ENCODE measurements around the gene ZKSCAN4.

The ZKSCAN4 gene

DNA sequence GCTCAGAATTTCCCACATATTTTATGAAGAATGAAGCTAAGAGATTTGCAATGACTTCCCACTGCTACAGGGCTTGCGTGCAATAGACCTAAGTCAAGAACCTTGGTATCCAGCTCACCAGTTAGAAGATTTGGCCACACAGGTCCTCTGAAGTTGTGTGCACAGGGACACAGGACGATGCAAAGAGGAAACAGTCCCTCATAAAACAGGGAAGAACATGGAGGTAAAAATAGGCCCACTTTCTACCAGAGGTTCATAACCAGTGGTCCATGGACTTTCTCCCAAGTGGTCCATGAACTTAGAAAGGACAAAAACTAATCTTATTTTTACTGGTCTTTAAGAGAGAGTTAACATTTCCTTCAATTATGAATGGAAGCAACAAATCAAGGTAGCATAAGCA, 1.3 kb downstream of the ZKSCAN4 start:
- DNase-seq (ENCODE audit: low read depth, low spot score): no peak

DNA sequence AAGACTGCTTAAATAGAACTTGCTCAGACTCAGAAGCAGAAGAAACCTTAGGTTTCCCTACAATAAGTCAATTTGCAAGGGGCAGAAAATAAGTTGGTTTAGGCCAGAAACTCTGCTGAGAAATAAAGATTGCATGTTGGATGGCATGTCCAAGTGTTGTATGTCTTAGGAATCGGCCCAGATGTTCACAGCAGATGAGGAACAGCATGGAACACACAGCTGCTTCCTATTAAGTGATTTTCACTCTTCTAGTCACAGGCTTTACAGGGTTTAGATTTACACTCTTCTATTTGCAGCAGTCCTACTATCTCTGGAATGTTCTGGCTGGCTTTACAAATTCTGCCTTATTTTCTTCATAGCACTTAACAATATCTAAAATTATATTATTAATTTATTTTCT, 3.2 kb downstream of the ZKSCAN4 start:
- no peak for DNase-seq (ENCODE audit: low read depth, low spot score)

DNA sequence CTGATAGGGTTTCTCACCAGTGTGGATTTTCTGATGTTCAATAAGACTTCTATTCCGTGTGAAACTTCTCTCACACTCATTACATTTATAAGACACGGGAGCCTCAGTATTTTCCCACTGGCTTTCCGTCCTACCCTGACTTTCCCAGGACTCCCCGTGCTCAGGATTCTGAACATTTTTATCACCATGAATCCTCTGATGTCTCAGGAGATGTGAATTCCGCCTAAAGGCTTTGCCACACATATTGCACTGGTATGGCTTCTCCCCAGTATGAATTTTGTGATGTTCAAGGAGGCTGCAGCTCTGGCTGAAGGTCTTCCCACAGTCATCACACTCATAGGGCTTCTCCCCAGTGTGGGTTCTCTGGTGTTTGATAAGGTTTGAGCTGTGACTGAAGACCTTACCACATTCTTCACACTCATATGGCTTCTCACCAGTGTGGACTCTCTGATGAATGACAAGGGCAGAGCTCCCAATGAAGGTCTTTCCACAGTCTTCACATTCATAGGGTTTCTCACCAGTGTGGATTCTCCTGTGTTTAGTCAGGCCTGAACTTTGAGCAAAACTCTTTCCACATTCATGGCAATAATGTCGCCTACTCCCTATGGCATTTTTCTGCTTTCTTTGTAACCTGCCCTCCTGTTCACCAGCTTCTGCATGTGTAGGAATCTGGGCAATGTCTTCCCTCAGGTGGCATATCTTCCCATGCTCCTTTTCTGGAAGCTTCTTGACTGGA, 6.7 kb downstream of the ZKSCAN4 start:
- no peak for DNase-seq (ENCODE audit: low read depth, low spot score)

DNA sequence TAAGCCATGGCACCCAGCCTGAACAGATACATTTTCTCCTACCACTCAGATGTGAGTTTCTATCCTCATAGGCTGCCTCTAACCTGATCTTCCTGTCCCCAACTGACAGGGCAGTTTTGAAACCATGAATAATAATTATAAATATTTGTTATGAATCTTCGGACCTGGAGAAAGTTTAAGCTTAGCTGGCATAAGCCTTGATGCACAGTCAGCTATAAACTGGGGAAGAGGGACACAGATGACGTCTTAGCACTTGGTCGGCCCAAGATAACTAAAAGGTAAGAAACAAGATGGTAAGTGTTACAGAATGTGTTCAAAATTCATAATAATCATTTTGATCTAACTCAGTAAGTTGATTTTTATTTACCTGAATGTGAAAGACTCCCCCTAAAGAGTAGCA, 8.1 kb downstream of the ZKSCAN4 start:
- DNase-seq (ENCODE audit: low read depth, low spot score): no peak

DNA sequence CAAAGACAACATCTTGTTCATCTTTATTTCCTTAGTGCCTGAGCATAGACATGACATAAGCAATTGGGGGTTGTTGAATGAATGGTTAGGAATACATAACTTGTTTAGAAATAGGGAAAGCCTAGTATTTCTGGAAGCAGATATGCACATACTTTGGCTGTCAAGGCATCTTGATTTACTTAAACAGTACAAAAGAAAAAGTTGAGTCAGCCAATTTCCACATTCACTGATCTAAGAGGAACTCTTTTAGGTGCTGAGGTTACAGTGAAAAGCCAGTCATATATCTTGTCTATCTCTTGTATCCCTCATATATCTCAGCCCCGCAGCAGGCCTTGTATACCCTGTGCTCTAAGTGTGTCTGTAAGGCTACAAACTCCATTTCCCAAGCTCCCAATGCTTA, 11.6 kb downstream of the ZKSCAN4 start:
- DNase-seq (ENCODE audit: low read depth, low spot score): no peak

DNA sequence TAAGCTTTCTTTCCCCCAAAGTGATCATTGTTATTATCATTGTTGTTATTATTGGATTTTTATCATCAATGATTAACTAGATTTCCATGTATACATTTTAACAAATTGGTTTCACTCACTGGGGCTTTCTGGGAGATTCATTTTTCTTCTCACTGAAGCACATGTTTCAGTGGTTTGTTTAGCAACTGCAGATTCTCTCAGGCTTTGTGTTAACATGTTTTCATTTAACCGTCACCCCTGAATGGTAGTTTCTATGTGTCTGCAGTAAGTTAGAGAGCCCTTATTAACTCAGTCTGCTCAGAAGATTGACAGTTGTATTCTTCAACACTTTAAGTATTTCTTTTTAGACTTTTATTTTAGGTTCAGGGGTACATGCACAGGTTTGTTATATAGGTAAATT, 12.4 kb downstream of the ZKSCAN4 start:
- no peak for DNase-seq (ENCODE audit: low read depth, low spot score)

DNA sequence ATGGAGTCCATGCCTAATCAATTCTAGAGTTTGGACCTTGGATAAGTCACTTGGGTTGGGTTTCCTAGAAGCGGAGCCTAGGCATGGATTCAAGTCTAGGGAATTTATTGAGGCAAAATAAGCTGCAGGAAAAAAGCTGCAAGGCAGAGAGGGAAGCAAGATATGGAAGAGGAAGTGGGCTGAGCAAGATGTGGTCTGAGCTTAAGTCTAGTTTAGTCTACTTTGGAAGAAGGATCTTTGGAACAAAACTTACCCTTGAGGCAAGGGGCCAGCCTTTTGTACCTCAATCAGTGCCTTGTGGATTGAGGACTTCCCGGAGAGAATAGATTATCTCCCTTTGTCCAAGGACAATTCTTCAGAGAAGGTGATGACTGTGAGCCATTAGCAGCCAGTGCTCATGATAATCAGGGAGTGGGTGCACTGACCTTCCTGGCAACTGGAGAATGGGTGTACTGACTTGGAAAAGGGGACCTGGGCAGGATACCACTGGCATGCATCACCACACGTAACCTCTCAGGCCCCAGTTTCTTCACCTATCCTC, 16.1 kb downstream of the ZKSCAN4 start:
- no peak for DNase-seq (ENCODE audit: low read depth, low spot score)

DNA sequence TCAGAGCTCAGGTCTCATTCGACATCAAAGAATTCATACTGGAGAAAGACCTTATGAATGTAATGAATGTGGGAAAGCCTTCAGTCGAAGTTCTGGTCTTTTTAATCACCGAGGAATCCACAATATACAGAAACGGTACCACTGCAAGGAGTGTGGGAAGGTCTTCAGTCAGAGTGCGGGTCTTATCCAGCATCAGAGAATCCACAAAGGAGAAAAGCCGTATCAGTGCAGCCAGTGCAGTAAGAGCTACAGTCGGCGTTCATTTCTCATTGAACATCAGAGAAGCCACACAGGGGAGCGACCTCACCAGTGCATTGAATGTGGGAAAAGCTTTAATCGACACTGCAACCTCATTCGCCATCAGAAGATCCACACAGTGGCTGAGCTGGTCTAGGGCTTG, 19.3 kb downstream of the ZKSCAN4 start:
- DNase-seq (ENCODE audit: low read depth, low spot score): no peak

DNA sequence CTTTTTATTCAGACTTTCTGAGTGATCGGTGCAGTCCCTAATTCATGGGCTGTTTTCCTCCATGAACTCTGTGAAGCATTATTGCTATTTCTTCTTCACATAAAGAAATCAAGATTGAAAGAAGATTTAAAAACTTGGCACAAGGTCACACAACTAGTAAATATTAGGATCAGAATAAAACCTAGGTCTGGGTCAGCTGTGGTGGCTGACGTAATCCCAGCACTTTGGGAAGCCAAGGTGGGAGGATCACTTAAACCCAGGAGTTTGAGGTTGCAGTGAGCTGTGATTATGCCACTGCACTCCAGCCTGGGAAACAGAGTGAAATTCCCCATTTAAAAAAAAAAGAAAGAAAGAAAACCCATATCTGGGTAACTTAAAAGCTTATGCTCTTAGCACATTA, 25.6 kb downstream of the ZKSCAN4 start:
- no peak for DNase-seq (ENCODE audit: low read depth, low spot score)

DNA sequence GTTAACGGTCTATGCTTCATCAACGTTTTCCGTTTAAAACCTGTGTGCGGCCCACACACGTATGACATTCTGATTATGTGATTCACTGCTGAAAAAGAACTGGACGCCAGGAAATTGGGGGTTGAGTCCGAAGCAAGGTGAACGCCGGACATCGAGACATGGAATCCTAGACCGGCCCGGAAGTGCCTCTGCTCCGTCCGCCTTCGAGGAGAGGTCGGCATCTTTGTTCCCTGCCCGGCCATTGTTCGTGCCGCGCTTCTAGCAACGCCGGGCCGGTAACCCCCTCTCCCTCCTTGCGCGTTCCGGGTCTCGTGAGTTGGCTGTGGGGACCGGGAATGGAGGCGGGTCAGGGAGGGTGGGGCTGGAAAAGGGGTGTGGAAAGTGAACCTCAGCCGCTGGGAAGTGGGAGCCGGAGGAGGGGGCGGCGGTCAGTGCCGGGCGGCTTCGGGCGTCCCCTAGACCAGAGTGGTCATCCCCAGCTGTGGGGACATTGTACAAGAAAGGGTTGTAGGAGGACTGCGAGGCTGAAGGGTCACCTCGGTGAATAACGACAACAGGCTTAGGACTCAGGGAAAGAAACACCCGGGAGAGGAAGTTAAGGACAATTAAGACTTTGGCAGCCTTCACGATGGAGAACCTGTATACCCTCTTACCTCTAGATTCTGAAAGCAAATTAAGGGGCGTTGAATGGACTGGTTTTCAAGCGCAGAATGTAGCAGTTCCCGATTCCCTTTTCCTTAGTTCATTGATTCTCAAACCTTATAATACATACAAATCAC, 26.8 kb downstream of the ZKSCAN4 start, which contains the start of gene ZSCAN9:
TSS of gene ZSCAN9 (plus strand) at position 220 of the 779 bp plus-strand sequence. CDS start 1,810 bp downstream, outside the sequence.
- DNase-seq (ENCODE audit: low read depth, low spot score): no peak

DNA sequence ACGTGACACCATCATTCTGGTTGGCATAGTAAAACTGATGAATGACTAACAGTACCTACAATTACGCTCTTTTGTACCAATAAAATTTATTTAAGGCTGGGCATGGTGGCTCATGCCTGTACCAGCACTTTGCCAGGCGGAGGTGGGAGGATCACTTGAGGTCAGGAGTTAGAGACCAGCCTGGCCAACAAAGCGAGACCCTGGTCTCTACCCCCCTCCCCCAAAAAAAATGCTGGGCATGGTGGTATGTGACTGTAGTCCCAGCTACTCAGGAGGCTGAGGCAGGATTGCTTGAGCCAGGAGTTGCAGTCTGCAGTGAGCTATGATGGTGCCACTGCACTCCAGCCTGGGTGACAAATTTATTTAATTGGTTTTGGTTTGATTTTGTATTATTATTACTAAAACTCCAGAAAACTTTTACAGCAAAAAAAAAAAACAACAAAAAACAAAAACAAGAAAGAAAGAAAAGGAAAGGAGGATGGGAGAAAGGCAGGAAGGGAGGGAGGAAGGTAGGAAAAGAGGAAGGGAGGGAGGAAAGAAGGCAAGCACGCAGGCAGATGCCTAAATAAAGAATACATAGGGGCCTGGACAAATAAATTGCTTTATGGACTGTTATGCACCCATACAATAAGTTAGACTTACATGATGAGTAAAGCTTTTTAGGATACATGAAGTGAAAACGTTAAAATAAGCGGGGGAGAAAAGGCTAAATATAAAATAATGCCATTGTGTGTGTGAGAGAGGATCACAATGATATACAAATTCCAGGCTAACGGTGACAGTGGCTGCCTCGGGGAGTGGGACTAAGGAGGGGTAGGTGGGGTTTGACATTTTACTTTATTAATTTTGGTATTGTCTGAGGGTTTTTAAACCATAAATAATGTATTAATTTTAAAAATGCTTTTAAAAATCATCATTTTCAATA, 27.7 kb downstream of the ZKSCAN4 start:
- no peak for DNase-seq (ENCODE audit: low read depth, low spot score)

DNA sequence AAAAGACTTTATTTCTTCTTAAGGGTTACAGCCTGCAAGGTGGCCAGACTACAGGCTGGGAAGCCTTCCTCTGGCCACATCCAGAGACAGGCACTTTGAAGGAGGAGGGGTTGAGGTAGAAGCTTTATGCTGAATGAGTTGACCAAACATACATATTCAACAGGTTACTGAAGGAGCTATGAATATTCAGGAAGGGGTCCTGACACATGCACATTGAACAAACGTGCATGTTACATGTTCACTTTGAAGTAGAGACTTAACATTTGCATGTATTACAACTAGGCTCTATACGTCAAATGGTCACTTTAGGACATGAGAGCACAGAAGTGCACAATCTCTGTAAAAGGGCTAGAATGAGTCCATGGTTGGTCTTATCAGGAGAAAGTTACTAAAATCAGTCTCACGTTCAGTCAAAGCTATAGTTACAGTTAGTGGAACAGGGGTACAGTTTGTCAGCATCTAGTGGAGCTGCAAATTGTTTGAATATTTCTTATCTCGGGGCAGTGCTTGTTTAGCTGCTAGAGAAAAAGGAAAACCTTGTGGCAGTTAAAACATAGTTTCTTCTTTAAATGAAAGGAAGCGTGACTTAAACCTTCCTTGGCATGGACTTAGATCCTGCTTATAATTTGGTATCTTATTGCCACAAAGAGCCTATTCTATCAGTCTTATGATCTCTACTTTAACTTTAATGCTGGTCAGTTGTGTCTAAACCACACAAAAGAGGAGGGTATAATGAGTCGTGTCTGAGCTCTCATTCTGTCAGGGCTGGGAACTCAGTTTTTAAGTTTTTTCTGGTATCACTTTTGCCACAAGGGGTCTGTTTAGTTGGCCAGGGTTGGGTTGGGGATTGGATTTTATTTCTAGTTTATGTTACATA, 31.6 kb downstream of the ZKSCAN4 start:
- DNase-seq (ENCODE audit: low read depth, low spot score): no peak

DNA sequence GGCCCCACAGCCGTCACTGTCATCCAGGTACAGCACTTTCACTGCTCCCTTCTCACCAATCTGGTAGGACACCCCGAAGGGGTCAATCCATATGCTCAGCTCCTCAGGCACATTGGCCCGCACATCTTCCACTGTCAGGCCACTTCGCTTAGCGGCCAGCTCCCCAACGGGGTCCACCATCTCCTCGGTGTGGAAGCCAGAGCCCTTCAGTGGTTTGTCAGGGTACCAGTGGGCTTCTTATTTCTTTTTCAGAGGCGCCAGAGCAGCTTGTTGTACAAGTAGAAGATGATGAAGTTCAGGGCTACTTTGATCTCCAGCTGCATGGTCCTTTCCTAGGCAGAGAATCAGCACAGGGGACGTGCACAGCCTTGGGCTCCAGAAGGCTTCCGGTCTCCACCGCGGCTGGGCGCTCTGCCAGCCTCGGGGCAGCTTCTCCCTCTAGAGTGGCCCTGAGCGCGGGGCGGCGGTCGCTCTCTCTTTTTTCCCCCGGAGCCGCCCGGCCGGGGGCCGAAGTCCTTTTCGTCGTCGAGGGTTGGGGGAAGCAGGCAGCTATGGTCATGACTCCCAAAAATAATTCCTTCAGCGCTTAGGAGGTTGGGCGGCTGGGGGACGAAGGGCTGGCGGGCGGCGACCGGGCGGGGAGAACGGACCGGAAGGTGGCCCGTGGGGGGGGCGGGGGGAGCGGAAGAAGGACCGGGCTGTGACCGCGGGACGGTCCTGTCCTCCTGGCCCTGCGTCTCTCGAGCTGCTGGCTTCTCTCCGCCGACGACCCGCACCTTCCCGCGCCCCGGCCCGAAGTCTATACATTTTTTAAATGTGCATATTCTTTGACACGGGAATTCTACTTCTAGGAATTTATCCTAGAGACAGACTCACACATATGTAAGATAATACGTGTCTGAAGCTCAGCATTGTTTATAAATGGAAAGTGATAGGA, 33.5 kb downstream of the ZKSCAN4 start:
- no peak for DNase-seq (ENCODE audit: low read depth, low spot score)

DNA sequence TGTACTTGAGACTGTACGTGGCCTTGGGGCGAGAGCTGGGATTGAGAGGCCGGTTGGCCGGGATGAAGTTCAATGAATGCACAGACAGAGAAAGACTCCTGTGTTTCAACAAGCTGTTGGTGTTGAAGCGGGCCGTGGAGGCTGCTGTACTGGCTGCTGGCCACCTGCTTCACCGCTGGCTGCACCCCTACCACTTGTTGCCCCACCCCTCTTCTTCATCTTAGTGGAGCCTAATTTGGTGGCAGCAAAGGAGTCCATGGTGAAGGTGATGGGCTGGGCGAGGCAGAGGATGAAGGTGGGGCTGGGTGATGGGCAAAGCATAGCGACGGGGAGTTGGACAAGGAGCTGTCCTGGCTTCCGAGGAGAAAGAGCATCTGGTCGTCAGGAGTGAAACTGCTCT, 34.2 kb downstream of the ZKSCAN4 start:
- no peak for DNase-seq (ENCODE audit: low read depth, low spot score)

DNA sequence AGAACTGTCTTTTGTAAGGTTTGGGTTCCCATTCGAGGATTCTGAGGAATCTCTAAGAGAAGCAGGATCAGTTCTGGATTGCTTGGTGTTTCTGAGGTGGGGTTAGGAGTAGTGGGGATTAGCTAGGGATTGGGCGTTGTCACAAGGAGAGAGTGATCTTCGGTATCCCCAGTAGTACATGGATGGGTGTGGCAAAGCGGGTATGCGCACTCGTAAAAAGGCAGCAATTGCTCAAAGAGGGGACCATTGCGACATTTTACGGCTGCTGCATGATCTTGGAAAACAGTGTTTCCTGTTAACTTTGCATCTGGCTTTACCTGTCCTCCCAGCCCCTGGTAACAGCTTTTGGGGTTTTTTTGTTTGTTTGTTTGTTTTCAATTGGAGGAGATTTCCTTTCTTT, 36.6 kb downstream of the ZKSCAN4 start:
- DNase-seq (ENCODE audit: low read depth, low spot score): no peak

DNA sequence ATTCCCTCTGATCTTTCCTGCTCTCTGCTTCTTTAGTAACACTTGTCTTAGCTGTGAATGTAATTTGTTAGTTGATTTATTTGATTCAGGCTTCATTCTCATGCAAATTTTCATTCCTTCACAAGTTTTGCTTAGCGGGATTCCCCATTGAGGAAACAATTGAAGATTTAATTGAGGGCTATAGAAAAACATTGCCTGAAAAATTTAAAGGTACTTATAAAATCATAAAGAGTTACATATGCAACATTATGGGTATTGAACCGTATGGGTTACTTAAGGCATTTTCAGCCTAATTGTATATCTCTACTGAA, 38.9 kb downstream of the ZKSCAN4 start:
- DNase-seq (ENCODE audit: low read depth, low spot score): no peak

DNA sequence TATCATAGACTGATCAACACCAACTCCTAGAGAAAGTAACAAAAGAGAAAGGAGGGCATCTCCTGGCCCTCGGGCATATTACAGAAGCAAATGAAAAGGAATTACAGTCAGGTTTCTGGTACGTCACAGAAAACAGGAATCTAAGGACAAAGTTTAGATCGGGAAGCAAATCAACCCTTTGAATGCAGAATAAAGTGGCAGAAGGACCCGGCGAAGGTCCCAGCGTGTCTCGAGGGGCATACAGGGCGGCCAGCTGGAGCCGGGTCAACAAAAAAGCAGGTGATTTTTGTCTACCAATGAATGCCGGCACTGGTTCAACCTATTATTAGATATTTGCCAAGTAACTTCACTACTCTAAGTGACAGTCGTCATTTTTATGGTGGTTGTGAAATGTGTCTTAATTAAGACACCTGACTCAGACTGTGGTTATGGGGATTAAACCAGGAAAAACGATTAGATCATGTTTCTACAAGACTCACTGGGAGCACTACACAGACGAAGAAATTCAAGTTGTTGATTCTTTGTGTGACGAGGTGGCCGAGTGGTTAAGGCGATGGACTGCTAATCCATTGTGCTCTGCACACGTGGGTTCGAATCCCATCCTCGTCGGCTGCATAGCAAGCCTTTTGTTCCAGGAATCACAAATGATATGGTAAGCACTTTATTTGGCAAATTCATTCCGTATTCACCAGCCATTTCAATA, 39.4 kb downstream of the ZKSCAN4 start:
- DNase-seq (ENCODE audit: low read depth, low spot score): no peak

DNA sequence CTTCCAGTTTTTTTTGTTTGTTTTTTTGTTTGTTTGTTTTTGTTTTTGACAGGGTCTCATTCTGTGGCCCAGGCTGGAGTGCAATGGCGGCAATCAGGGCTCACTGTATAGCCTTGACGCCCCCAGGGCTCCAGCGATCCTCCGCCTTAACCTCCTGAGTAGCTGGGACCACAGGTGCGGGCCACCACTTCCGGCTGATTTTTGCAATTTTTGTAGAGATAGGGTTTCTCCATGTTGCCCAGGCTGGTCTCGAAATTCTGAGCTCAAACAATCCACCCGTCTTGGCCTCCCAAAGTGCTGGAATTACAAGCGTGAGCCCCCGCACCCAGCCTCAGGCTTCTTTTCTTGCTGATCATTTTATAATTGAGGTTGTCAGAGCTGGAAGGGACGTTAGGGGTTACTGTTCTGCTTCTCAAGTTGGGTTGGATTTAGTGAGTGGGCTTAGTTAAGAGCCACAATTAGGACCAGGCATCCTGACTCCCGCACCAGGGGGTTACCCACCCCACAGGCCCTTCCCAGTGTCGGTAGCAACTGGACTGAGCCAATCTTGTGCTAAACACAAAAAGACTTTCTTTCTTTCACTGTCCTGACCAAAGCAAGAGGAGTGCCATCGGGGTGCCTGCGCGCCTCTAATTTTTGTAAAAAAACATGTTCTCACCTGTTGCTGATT, 40.1 kb downstream of the ZKSCAN4 start:
- DNase-seq (ENCODE audit: low read depth, low spot score): no peak

Measured in activated naive CD8-positive, alpha-beta T cell treated with anti-CD3 and anti-CD28 coated beads, Interleukin-2, amount 50 U/mL, for 16 hours (primary cell).